COLO668 (cell line): ENCODE measurements around the gene PKM.
A peak's percentile ranks its signal among the peaks of the same experiment; 100 is the strongest.

Experiments used
- DNase-seq: peaks from one replicate; lab custom pipeline; 2025; ENCODE audit not compliant: unreplicated experiment; lab: John Stamatoyannopoulos, UW

The PKM gene

DNA sequence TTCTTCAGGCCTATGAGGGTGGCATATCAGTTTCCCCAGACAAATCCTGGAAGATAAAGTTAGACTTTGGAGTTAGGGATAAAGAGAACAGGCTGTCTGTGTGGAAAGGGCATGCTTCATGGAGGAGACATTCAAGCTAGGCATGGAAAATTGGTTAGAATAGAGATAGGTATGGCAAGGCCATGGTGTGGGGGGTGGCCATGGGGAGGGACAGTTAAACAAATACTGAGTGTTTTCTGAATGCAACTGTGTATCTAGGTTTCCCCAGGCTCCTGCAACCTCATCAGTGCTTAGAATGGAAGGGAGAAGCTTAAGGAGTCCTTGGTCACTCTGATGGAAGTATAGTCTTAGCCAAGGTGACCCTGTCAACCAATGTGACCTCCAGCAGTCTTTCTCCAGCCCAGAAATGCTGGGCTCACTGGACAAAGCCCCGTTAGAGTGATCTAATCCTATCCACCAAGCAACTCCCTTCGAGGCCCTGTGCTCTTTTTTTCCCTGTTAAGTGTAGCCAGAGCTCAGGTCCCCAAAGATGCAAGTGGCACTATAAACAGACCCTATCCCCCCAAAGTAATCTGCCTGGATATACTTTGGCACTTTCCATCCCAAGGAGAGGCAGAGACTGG lies 5.5 kb upstream of the PKM start:
- DNase-seq = no peak

DNA sequence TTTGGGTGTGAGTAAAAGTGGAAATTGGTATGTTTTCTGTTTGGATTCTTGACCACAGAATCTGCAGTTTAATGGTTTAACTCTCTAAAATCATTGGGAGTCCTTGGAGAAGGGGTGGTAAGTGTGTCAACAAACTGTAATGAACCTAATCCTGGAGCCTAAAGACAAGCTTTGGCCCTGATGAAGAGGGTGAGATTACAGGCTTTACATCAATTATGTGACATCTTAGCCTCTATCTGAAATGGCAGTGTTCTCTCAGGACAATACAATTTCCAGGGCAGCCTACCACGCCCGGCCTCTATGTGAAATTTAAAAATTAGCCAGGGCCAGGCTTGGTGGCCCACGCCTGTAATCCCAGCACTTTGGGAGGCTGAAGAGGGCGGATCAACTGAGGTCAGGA lies 4.3 kb upstream of the PKM start:
- DNase-seq = no peak

DNA sequence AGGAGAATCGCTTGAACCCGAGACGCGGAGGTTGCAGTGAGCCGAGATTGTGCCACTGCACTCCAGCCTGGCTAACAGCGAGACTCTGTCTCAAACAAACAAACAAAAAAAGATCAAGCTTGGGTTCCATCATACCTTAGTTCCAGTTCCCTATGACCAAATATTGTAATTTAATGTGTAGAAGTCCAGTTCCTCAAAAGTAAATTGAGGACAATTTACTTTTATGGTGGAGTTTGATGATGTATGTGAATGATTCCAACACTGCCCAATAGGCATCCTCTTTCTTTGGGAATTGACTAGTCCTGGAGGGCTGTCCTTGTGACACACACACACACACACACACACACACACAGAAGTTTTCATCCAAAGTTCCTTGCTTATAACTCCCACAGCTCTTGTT lies 2.8 kb upstream of the PKM start:
- no peak for DNase-seq

DNA sequence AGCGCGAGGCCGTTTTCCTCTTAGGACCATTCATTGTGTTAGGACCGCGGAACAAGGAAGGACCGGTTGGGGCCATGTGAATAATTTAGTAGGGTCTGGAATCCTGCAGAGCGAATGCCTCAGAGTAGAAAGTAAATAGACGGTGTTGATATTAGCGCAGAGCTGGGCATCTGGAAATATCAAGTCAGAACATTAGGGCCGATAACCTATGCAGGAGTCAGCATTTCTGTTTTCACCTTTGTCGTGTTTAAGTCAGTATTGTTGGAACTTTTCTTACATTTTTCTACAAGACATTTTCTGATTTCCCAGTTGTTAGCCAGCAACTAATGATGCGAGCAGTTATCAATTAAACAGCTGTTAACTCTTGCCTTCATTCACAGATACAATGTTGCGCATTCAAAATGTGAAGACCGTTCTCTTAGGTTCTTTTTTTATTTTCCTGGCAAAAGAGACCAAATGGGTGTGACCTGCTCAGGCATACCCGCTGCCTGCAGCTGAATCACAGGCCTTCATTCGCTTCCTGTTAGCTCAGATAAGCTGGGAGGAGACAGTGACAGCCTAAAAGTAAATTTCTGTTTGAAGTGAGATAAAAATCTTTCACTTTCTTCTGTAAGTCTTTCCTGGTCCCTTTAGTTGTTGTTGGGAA lies 966 bp upstream of the PKM start:
- DNase-seq = peak; percentile 88

DNA sequence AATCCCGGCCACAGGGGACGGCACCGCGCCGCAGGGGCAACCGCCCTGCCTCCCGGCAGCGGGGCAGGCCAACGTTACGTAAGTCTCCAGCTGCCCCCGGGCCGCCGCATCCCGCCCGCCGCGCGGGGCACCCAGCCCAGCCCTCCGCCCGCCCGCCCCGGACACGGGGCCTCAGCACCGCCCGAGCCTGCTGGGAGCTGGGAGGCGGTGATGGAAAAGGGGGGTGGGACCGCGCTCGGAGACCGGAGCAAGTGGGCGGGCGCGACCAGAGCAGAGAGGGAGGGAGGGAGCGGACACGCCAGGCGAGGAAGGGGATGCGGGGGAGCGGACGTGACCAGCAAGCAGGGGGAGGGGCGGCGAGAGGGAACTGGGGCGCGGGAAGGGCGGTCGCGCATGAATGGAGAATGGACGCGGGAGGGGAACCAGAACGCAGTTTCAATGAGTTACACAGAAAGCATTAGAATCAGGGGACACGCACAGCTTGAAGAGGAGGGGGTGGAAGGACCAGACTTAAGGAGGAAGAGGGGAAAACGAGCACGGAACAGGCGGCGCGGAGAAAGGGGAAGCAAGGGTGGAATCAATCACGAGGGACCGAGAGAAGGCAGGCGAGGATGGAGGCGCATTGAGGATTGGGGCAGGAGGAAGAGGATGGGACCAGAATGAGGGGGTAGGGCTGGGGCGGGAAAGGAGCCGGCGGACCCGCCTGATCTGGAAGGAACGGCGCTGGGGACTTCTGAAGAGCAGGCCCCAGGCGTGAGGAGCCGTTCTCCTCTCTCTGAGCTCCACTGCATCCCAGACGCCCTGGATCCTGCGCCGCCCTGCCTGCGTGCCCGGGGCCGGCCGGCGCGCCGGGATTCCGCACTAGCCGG lies 559 bp downstream of the PKM start:
- peak; percentile 90 for DNase-seq

DNA sequence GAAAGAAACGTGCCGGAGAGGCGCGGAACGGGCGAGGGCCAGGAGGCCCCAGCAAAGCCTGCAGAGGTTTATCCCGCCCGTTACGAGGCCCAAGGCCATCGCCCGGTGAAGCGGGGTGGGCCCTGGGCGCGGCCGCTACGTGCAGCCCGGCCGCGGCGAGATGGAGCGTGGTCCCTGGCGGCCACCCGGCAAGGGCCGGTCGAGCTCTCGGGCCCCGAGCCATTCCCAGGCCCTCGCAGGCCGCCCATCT lies 1.1 kb downstream of the PKM start:
- no peak for DNase-seq

DNA sequence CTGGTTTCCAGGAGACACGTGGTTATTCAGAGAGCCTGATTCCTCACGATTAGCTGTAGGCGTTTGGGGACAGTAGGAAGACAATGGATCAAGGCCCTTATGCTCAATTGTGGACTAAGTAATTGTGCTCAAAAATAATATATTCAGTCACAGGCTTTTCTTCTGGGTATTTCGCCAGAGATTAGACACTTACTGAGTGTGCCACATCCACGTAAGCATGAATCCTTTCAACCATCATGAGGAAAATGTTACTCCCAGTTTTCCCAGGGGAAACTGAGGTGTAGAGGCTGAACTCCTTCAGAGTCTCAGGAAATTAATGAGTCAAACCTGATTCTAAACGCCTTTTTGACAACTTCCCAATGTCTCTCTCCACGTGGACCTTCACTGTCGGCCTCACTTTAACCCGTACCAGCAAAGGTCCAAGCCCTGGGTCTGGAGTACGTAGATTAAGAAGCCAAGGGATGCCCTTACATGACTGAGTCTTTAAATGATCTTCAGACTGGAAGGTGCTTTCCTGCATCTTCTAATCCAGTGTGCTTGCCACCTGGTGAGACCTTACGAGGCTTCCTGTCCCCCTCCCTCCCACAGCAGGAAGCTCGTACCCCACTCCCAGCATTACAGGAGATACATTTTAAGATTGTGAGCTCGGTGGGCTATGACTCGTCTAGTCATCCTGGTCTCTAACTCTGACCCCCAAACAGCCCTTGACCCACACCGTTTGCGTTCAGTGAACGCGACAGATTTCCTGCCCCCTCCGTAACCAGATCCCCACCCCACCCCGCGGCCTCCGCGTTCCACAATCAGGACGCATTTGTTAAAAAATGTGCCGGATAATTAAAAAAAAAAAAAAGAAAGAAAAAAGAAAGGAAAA lies 1.7 kb downstream of the PKM start:
- no peak for DNase-seq

- DNase-seq = no peak
These were observed 3.3 kb downstream of the PKM start for GRCh38 chr15:72227720-72228119.

GRCh38 chr15:72227192-72227586 lies 3.8 kb downstream of the PKM start:
- DNase-seq = no peak

GRCh38 chr15:72223278-72223677 lies 7.7 kb downstream of the PKM start:
- no peak for DNase-seq

DNA sequence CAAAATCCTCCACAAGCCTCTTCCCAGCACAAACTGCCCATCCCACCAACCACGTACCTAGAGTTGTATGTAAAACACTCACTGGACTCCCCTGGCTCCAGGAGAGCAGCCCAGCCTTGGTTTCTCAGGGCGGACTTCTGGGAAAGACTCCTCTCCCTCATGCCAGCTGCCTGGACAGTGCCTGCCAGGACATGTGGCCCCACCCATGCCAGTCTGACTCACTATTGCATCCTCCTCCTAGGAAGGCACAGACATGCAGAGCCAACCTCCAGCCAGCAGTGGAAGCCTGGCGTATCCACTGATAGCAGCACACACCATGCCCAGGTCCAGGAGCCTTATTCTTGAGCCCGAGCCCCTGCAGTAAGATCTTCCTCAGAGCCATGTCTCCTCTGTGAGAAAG lies 8.6 kb downstream of the PKM start:
- DNase-seq = no peak

DNA sequence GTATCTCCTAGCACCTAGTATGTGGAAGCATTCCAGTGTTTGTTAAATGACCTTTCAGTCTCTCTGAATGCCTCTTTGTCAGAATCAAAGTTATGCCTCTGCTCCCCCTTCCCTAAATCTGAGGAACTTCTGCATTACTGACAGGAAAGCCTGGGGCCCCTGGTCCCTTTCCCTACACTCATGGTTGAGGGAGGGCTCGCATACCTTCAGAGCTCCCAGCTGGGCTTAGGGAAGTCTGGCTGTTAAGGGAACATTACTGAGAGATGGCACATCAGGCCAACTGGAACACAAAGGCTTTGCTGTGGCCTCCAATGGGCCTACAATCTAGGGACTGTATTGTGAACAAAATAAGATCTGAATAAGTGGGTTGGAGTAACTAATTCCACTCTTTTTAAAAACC lies 10.3 kb downstream of the PKM start:
- no peak for DNase-seq

- no peak for DNase-seq
These were observed 13.8 kb downstream of the PKM start for GRCh38 chr15:72217216-72217615.

DNA sequence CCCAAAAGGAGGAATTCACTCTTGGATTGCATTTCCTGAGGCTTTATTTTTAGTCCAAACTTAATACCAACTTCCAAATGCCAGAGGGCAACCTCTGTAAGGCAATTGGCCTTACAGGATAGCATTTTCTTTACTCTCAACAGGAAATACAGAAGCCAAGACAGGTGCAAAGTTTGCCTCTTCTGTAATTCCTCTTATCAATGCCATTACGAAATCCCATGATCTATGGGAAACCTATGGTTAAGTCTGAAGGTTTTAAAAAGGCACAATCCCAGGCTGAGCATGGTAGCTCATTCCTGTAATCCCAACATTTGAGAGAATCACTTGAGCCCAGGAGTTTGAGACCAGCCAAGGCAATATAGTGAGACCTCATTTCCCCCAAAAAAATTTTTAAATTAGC lies 14.9 kb downstream of the PKM start:
- no peak for DNase-seq

- DNase-seq = no peak
These were observed 23.4 kb downstream of the PKM start for GRCh38 chr15:72207558-72208085.

GRCh38 chr15:72206677-72207000 lies 24.4 kb downstream of the PKM start:
- DNase-seq = no peak

DNA sequence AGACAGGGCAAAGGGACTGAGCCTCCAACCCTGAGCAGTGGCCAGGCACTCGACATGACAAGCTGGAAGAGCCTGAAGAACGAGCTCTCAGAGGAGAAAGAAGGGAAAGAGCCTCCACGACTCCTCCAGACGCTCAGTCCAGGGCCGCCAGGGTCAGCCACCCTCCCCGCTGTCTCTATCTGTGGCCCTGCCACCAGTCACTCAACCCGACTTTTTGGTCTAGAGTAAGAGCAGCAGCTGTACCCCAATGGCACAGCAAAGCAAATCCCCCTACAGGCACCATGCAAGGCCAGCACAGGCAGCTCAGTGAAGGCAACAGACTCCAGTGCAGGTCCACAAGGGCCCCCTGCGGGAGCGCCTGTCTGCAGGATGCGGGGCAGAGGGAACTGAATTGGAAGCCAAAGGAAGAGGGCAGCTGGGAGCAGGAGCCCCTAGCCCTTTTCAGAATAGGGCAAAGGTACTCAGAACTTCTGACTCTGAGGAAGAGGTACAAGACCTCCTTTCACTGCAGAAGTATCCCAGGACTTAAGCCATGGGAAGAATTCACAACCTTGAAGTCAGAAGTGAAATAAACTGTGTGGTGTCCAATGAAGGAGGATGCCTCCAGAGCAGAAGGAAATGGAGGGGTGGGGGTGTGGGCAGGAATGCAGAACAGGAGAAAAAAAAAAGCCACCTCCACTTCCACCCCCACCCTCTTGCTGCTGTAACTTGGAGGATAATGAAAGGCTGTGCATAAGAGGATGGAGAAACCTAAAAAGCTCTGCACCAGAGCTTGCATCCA lies 24.9 kb downstream of the PKM start:
- DNase-seq = no peak

DNA sequence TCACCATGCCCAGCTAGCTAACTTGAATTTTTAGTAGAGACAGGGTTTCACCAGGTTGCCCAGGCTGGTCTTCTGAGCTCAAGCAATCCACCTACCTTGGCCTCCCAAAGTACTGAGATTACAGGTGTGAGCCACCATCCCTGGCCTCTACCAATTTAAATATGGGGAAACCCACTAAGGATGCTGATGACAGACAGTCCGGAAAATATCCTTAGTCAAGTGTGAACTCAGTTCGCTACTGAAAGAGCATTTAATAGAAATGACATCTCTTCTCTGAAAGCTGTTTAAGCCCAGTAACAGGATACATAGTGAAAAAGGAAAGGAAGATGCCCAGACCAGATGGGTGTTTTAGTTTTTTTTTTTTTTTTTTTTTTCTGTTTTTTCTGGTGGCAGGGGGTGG lies 25.7 kb downstream of the PKM start:
- DNase-seq = no peak

- DNase-seq = no peak
These were observed 27.5 kb downstream of the PKM start for GRCh38 chr15:72203507-72203837.

DNA sequence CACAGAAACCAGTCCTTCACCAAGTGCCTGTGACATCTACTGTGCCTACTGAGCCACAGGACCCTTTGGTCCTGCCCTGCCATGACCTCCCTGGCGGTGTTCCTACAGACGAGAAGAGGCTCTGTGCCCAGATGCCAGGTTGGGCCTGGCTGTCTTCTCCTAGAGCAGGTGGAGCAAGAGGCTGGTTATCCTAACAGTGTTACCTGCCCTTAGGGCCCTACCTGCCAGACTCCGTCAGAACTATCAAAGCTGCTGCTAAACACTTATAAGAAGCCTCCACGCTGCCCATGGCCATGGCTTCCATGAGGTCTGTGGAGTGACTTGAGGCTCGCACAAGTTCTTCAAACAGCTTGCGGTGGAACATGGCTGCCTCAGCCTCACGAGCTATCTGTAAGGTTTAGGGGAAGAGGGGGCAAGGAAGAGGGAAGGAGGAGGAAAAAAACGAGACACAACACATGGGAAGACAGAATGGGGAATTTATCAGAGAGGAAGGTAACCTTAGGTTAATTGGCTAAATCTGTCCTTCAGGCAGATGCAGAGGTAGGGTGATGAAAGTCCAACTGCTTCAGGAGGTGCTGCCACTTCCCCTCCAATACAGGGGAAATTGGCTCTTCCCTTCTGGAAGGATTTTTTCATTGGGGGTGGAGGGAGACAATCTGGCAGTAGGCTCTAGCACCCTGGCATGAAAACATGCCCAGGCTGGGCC lies 28.0 kb downstream of the PKM start:
- DNase-seq = no peak
